OCI-LY1 (cell line): Measurements from ENCODE around the gene PRSS3.
"Not testable (repeated sequence)": the region's sequence is repeated elsewhere in the genome, so short reads cannot be mapped to it uniquely, and the experiment has no call there.

Source experiments
- H2AFZ ChIP-seq: fragments of 200-600 bp; sonication (generic), shearing (Covaris generic); 2 replicates; pipeline ENCODE4 v1.6.0; 2014; ENCODE audit warnings: antibody characterized with exemption, mild to moderate bottlenecking, low read length
- H3F3A ChIP-seq: fragments of 200-600 bp; sonication (generic), shearing (Covaris generic); 2 replicates; pipeline ENCODE4 v1.6.0; 2014; ENCODE audit warnings: mild to moderate bottlenecking, antibody characterized with exemption, low read length, moderate library complexity; ENCODE audit not compliant: insufficient read depth
- H3K27ac ChIP-seq: fragments of 200-600 bp; sonication (generic); 2 replicates; pipeline ENCODE4 v1.5.1; 2014; ENCODE audit warnings: low read length, mixed run types, mild to moderate bottlenecking, low read depth; ENCODE audit not compliant: poor library complexity, severe bottlenecking
- H3K27me3 ChIP-seq: fragments of 200-600 bp; sonication (generic); 2 replicates; pipeline ENCODE4 v1.6.0; 2014; ENCODE audit warnings: antibody characterized with exemption, mild to moderate bottlenecking, low read length, moderate library complexity; ENCODE audit not compliant: insufficient read depth
- H3K36me3 ChIP-seq: fragments of 200-600 bp; sonication (generic); 2 replicates; pipeline ENCODE4 v1.6.1; 2014; ENCODE audit warnings: mild to moderate bottlenecking, antibody characterized with exemption, low read length, moderate library complexity, mixed read lengths; ENCODE audit not compliant: insufficient read depth
- H3K4me1 ChIP-seq: fragments of 200-600 bp; sonication (generic); 2 replicates; pipeline ENCODE4 v1.5.1; 2014; ENCODE audit warnings: mild to moderate bottlenecking, low read length, moderate library complexity; ENCODE audit not compliant: insufficient read depth, severe bottlenecking
- H3K4me2 ChIP-seq: fragments of 200-600 bp; sonication (generic), shearing (Covaris generic); 2 replicates; pipeline ENCODE4 v1.6.1; 2014; ENCODE audit warnings: low read length
- H3K4me3 ChIP-seq: fragments of 200-600 bp; sonication (generic); 2 replicates; pipeline ENCODE4 v1.5.1; 2014; ENCODE audit warnings: low read length, low read depth, mild to moderate bottlenecking, mixed read lengths; ENCODE audit not compliant: poor library complexity, severe bottlenecking
- H3K79me2 ChIP-seq: fragments of 200-600 bp; shearing (Covaris generic); 2 replicates; pipeline ENCODE4 v1.6.1; 2016; ENCODE audit warnings: mixed run types, low read length, mixed read lengths; ENCODE audit not compliant: insufficient read depth
- H3K9ac ChIP-seq: fragments of 200-600 bp; sonication (generic), shearing (Covaris generic); 2 replicates; pipeline ENCODE4 v1.6.1; 2014; ENCODE audit warnings: mild to moderate bottlenecking, low read length, mixed read lengths
- H3K9me2 ChIP-seq: fragments of 200-600 bp; sonication (generic), shearing (Covaris generic); 2 replicates; pipeline ENCODE4 v1.6.1; 2014; ENCODE audit warnings: low read depth, mild to moderate bottlenecking, low read length, mixed read lengths
- H3K9me3 ChIP-seq: fragments of 200-600 bp; shearing (Covaris generic); 2 replicates; pipeline ENCODE4 v1.6.1; 2014; ENCODE audit warnings: low read length, mixed read lengths
- H4K20me1 ChIP-seq: fragments of 200-600 bp; sonication (generic), shearing (Covaris generic); 2 replicates; pipeline ENCODE4 v1.6.0; 2016; ENCODE audit warnings: mild to moderate bottlenecking, low read length; ENCODE audit not compliant: insufficient read depth
- CTCF ChIP-seq: fragments of 200-600 bp; sonication (generic), shearing (Covaris generic); IDR thresholded peaks from 2 replicates; pipeline ENCODE4 v1.5.1; 2017; ENCODE audit warnings: mild to moderate bottlenecking, antibody characterized with exemption, low read length, moderate library complexity, mixed read lengths
- EZH2 ChIP-seq: fragments of 200-600 bp; sonication (generic), shearing (Covaris generic); IDR thresholded peaks from 2 replicates; pipeline ENCODE4 v1.8.0; 2017; ENCODE audit warnings: borderline replicate concordance, mixed run types, mild to moderate bottlenecking, antibody characterized with exemption, low read length, moderate library complexity, mixed read lengths

The PRSS3 gene

GRCh38 chr9:33795281-33795680 lies at the start of gene PRSS3:
TSS of gene PRSS3 (plus strand) at chr9:33795561. CDS start at chr9:33795574, 13 bp downstream.
- Histone ChIP-seq H4K20me1 (no peaks in the 10 kb centered on the region), H3K9me2 (no peaks in the 10 kb centered on the region), H3K4me3 (no peak within 1 kb of the TSS), H3K4me1 (no peaks in the 10 kb centered on the region), H3K4me2 (no peak within 1 kb of the TSS), H3K27me3 (no peaks in the 10 kb centered on the region), H3K79me2 (no peaks in the 10 kb centered on the region), H3K27ac (no peak within 1 kb of the TSS), H3K9me3 (no peaks in the 10 kb centered on the region), H2AFZ (no peak within 1 kb of the TSS), H3K36me3 (no peaks in the 10 kb centered on the region), H3K9ac (no peak within 1 kb of the TSS), H3F3A (no peaks in the 10 kb centered on the region)
- TF ChIP-seq EZH2 (no peak), CTCF (no peak)

GRCh38 chr9:33748633-33749304 lies 46.6 kb upstream of the PRSS3 start:
- no peaks in the 10 kb centered on the region for H3K79me2 ChIP-seq
- no peak overlapping the region for H3K9ac ChIP-seq
- H3K27ac ChIP-seq = no peak overlapping the region
- no peaks in the 10 kb centered on the region for H3K4me1 ChIP-seq
- no peaks in the 10 kb centered on the region for H3F3A ChIP-seq
- no peak overlapping the region for H3K4me2 ChIP-seq
- H2AFZ ChIP-seq = no peak overlapping the region
- no peaks in the 10 kb centered on the region for H3K9me3 ChIP-seq
- no peaks in the 10 kb centered on the region for H3K36me3 ChIP-seq
- H3K27me3 ChIP-seq = no peaks in the 10 kb centered on the region; the same call in none of the 2 replicates
- H3K9me2 ChIP-seq = no peaks in the 10 kb centered on the region
- TF ChIP-seq EZH2 = no peak
- no peak for TF ChIP-seq CTCF
- H4K20me1 ChIP-seq = no peaks in the 10 kb centered on the region
- H3K4me3 ChIP-seq = no peak overlapping the region

GRCh38 chr9:33749305-33749654 lies 46.1 kb upstream of the PRSS3 start:
- H3K4me1 ChIP-seq, H2AFZ ChIP-seq, H3K9me3 ChIP-seq, H3K27ac ChIP-seq, H3K79me2 ChIP-seq, H3K4me3 ChIP-seq, H3K36me3 ChIP-seq, H3K27me3 ChIP-seq, H3K9me2 ChIP-seq, H4K20me1 ChIP-seq, H3K9ac ChIP-seq, H3F3A ChIP-seq, H3K4me2 ChIP-seq: not testable (repeated sequence)

- Histone ChIP-seq H3K36me3 (no peaks in the 10 kb centered on the region), H3K27me3 (no peaks in the 10 kb centered on the region; the same call in none of the 2 replicates), H3K4me3 (no peak overlapping the region), H3F3A (no peaks in the 10 kb centered on the region), H3K27ac (no peak overlapping the region), H3K4me1 (no peaks in the 10 kb centered on the region), H2AFZ (no peak overlapping the region), H3K4me2 (no peak overlapping the region), H3K9me3 (no peaks in the 10 kb centered on the region), H3K9ac (no peak overlapping the region), H3K9me2 (no peaks in the 10 kb centered on the region), H4K20me1 (no peaks in the 10 kb centered on the region), H3K79me2 (no peaks in the 10 kb centered on the region)
- TF ChIP-seq EZH2 = no peak
- no peak for TF ChIP-seq CTCF
Measured at GRCh38 chr9:33750307-33750838, 45.0 kb upstream of the PRSS3 start.
